Hepatocyte (in vitro differentiated cells): ENCODE data around the gene KRTAP23-1.

Source experiments
- CTCF ChIP-seq: fragments of 200-600 bp; sonication (generic); IDR thresholded peaks from 2 replicates; pipeline ENCODE4 v1.5.1; 2016; ENCODE audit warnings: antibody characterized with exemption, mild to moderate bottlenecking; ENCODE audit not compliant: poor library complexity
- EZH2 ChIP-seq: fragments of 200-600 bp; sonication (generic); IDR thresholded peaks from 2 replicates; pipeline ENCODE4 v1.6.1; 2016; ENCODE audit warnings: antibody characterized with exemption, mild to moderate bottlenecking, borderline replicate concordance
- EZH2phosphoT487 ChIP-seq: fragments of 200-600 bp; sonication (generic); IDR thresholded peaks from one replicate; pipeline ENCODE4 v1.6.1; 2018; ENCODE audit warnings: antibody characterized with exemption, mild to moderate bottlenecking, low read depth, moderate library complexity; ENCODE audit not compliant: unreplicated experiment, severe bottlenecking

GRCh38 chr21:30349572-30349971 lies 1.2 kb upstream of the KRTAP23-1 start:
- TF ChIP-seq EZH2 (no peak), EZH2phosphoT487 (no peak), CTCF (no peak)
